GM13976 (cell line): ENCODE measurements around the gene GPR39.

Experiments
- DNase-seq: peaks from one replicate; pipeline ENCODE4 v3.0.0; 2012; ENCODE audit warnings: low spot score
- in situ Hi-C: fragments of 300-500 bp; cut with MboI; formaldehyde crosslinking; loops from one replicate; pipeline ENCODE4 v1.12.0; 2022; ENCODE audit warnings: low sequenced_read_pairs, mixed read lengths, inconsistent platforms; ENCODE audit not compliant: unreplicated experiment
- TF ChIP-seq, protein P1 (sequence below): IDR thresholded peaks from 2 replicates; pipeline ENCODE4 v1.5.1; 2012; ENCODE audit warnings: borderline replicate concordance, mild to moderate bottlenecking; ENCODE audit not compliant: insufficient read depth; ENCODE audit errors: extremely low read depth, missing control alignments, control extremely low read depth

GPR39 gene

DNA sequence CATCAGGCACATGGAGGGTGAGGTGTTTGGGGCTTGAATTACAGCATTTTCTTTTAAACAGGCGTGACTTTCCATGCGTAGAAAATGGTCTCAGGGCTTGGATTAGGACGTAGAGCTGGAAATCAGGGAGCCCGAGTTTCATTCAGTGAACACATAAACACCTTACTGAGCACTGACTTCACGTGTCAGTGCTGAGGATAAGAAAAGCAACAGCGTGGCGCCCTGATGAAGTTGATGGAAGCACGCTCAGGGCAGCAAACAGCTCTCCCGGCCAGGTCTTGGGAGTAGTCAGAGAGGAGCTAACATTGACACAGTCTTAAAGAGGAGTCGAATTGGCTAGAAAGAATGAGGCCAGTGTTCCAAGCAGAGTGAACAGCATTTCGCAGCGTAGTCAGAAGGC, 142.7 kb downstream of the GPR39 start:
- TF ChIP-seq, protein P1, sequence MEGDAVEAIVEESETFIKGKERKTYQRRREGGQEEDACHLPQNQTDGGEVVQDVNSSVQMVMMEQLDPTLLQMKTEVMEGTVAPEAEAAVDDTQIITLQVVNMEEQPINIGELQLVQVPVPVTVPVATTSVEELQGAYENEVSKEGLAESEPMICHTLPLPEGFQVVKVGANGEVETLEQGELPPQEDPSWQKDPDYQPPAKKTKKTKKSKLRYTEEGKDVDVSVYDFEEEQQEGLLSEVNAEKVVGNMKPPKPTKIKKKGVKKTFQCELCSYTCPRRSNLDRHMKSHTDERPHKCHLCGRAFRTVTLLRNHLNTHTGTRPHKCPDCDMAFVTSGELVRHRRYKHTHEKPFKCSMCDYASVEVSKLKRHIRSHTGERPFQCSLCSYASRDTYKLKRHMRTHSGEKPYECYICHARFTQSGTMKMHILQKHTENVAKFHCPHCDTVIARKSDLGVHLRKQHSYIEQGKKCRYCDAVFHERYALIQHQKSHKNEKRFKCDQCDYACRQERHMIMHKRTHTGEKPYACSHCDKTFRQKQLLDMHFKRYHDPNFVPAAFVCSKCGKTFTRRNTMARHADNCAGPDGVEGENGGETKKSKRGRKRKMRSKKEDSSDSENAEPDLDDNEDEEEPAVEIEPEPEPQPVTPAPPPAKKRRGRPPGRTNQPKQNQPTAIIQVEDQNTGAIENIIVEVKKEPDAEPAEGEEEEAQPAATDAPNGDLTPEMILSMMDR: no peak
- in situ Hi-C loops: no loop called here
- DNase-seq: no peak

DNA sequence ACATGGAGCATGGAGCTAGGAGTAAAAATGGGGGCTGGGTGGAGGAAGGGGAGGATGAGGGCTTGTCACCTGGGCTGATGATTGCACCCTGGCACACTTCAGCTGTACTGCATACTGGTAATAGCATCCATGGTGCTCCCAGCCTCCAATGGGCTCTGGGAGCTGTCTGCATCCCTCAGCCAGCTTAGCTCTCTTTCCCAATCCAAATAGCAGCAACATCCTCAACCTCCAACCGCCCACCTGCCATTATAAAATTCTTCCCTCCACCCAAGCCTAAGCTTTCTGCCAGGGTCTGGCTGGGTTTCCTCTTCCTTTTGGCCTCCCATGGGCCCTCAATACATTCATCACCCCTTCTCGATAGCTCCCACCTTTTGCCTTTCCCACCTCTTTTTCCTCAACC, 143.3 kb downstream of the GPR39 start:
- in situ Hi-C loops: no loop called here
- TF ChIP-seq, protein P1: no peak
- DNase-seq: no peak

DNA sequence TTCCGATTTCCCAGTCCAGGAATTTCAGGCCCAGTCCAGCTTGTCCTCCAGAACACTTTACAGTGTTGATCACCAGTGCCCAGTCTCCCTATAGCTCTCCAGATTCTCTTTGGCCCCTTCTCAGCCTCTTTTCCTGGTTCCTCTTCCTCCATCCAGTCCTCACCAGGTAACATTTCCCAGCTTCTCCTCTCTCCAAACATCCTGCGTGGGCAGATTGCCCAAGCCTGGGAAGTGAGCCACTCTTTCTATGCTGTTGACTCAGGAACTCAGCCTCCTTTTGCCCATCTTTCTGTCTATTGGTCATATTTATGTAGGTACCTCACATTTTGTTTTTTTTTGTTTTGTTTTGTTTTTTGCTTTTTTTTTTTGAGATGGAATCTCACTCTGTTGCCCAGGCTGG, 144.0 kb downstream of the GPR39 start:
- DNase-seq: no peak
- in situ Hi-C loops: no loop called here
- TF ChIP-seq, protein P1: no peak

DNA sequence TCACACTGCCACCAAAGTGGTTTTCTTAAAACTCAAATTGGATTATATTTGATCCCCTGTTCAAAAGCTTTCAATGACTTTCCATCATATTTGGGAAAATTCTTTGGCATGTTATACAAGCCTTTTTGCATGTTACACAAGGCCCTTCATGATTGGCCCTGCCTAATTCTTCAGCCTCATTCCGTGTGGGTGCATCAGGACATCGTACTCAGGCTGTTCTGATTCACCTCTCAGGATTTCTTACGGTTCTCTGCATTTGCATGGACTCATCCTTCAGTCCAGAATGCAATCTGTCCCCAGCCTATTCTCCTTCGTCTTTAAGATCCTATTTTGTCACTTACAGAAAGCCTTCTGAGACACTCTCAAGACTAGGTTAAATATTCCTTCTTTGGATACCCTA, 145.6 kb downstream of the GPR39 start:
- in situ Hi-C loops: no loop called here
- TF ChIP-seq, protein P1: no peak
- DNase-seq: no peak

DNA sequence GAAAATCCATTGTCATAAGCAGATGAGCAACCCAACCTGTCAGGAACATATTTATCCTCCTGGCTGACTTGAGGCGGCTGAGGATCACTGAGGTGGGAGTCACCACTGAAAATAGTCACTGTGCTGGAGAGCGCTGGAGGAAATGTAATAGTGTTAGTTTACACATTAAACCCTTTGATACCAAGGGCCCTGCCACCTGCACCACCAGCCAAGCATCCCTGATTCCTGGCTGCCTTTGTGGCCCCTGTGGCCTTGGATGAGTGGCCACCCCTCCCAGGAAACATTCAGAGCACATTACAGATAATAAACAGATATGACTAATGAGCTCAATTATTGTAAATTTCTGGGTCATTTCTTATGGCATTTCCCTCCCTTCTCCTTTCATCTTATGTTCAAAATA, 147.5 kb downstream of the GPR39 start:
- in situ Hi-C loops: no loop called here
- no peak for DNase-seq
- TF ChIP-seq, protein P1: no peak

DNA sequence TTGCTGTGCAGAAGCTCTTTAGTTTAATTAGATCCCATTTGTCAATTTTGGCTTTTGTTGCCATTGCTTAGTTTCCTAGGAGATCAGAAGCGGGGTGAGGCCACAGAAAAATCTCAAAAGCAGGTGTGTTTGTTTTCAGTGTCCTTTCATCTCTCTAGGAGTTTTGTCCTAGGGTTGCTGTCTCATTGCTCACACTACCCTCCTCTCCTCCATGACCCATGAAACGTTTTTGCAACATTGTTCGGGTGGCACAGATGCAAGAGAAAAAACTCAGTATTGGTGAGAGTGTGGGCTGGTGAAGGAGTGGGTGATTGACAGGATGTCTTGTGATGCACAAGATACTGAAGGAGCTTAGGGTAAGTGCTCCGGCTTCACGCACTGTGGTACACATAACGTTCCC, 149.8 kb downstream of the GPR39 start:
- DNase-seq: no peak
- TF ChIP-seq, protein P1: no peak
- in situ Hi-C loops: no loop called here

DNA sequence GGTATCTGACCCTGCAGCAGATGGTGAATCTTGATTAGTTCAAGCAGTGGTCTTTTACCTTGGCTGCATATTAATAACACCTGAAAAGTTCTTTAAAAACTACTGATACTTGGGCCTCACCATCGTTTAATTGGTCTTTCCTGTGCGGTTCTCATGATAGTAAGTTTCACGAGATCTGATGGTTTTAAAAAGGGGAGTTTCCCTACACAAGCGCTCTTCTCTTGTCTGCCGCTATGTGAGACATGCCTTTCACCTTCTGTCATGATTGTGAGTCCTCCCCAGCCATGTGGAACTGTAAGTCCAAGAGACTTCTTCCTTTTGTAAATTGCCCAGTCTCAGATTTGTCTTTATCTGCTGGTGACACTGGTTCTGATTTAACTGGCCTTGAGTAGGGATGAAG, 151.1 kb downstream of the GPR39 start:
- in situ Hi-C loops: no loop called here

More for the DNA sequence above, 151.1 kb downstream of the GPR39 start:
- TF ChIP-seq, protein P1: no peak
- no peak for DNase-seq
